Osteoblast (primary cell): ENCODE data around the gene TOMT. TPM values are rescaled to one million over a fixed set of nuclear protein-coding genes. Genes with fewer than 3 reads are reported as not detected.

Experiments used
- DNase-seq: peaks from one replicate; pipeline ENCODE4 v3.0.0; 2011; ENCODE audit warnings: low spot score, mixed read lengths; ENCODE audit not compliant: insufficient read length; ENCODE audit errors: missing footprints
- H2AFZ ChIP-seq: 2 replicates; pipeline ENCODE4 v1.6.0; 2011; ENCODE audit warnings: mild to moderate bottlenecking, low read length
- H3K27ac ChIP-seq: 2 replicates; pipeline ENCODE4 v1.5.1; 2011; ENCODE audit warnings: mild to moderate bottlenecking, low read depth, low read length, moderate library complexity
- H3K27me3 ChIP-seq: 2 replicates; pipeline ENCODE4 v1.6.0; 2012; ENCODE audit warnings: mild to moderate bottlenecking, control low read depth, inconsistent platforms, low read length, moderate library complexity; ENCODE audit not compliant: insufficient read depth
- H3K36me3 ChIP-seq: 2 replicates; pipeline ENCODE4 v1.5.1; 2011; ENCODE audit warnings: mild to moderate bottlenecking, low read length, control low read depth, moderate library complexity; ENCODE audit not compliant: insufficient read depth
- H3K4me1 ChIP-seq: 2 replicates; pipeline ENCODE4 v1.5.1; 2011; ENCODE audit warnings: mild to moderate bottlenecking, low read length, control low read depth, moderate library complexity; ENCODE audit not compliant: insufficient read depth
- H3K4me2 ChIP-seq: 2 replicates; pipeline ENCODE4 v1.6.0; 2011; ENCODE audit warnings: mild to moderate bottlenecking, low read length; ENCODE audit not compliant: insufficient read depth
- H3K4me3 ChIP-seq: fragments of 200-600 bp; sonication (generic); 3 replicates; pipeline ENCODE4 v1.5.1; 2012; ENCODE audit warnings: mild to moderate bottlenecking, low read length, inconsistent platforms; ENCODE audit not compliant: insufficient read depth
- H3K79me2 ChIP-seq: 2 replicates; pipeline ENCODE4 v1.6.0; 2012; ENCODE audit warnings: mild to moderate bottlenecking, low read length, control low read depth, inconsistent platforms; ENCODE audit not compliant: insufficient read depth
- H3K9me3 ChIP-seq: 2 replicates; pipeline ENCODE4 v1.5.1; 2011; ENCODE audit warnings: low read depth, low read length, control low read depth
- H4K20me1 ChIP-seq: 2 replicates; pipeline ENCODE4 v1.6.0; 2012; ENCODE audit warnings: mild to moderate bottlenecking, low read length, control low read depth; ENCODE audit not compliant: insufficient read depth
- total RNA-seq: library from RNA; depleted of rRNA; stranded (reverse); fragments of >200 nt; gene quantifications from 2 replicates; pipeline ENCODE4 v1.2.3, GENCODE V29; 2012
- TF ChIP-seq, protein P1 (sequence below): IDR thresholded peaks from 2 replicates; pipeline ENCODE4 v1.5.1; 2011; ENCODE audit warnings: mild to moderate bottlenecking, low read depth, low read length, moderate library complexity; ENCODE audit errors: extremely low read depth

Gene TOMT, protein sequence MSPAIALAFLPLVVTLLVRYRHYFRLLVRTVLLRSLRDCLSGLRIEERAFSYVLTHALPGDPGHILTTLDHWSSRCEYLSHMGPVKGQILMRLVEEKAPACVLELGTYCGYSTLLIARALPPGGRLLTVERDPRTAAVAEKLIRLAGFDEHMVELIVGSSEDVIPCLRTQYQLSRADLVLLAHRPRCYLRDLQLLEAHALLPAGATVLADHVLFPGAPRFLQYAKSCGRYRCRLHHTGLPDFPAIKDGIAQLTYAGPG
- total RNA-seq: not detected in 2 replicates

- no peak within 1 kb of the TSS for H3K4me2 ChIP-seq
- no peaks in the 10 kb centered on the region for H3K27me3 ChIP-seq
- peaks cover 22% of the 10 kb centered on the region for H3K79me2 ChIP-seq
- H3K4me3 ChIP-seq: no peak within 1 kb of the TSS
- H3K27ac ChIP-seq: no peak within 1 kb of the TSS
- peaks cover 3% of the 10 kb centered on the region for H4K20me1 ChIP-seq
- no peaks in the 10 kb centered on the region for H3K9me3 ChIP-seq
- peaks cover 1% of the 10 kb centered on the region for H3K36me3 ChIP-seq
- DNase-seq: no peak
- TF ChIP-seq, protein P1, sequence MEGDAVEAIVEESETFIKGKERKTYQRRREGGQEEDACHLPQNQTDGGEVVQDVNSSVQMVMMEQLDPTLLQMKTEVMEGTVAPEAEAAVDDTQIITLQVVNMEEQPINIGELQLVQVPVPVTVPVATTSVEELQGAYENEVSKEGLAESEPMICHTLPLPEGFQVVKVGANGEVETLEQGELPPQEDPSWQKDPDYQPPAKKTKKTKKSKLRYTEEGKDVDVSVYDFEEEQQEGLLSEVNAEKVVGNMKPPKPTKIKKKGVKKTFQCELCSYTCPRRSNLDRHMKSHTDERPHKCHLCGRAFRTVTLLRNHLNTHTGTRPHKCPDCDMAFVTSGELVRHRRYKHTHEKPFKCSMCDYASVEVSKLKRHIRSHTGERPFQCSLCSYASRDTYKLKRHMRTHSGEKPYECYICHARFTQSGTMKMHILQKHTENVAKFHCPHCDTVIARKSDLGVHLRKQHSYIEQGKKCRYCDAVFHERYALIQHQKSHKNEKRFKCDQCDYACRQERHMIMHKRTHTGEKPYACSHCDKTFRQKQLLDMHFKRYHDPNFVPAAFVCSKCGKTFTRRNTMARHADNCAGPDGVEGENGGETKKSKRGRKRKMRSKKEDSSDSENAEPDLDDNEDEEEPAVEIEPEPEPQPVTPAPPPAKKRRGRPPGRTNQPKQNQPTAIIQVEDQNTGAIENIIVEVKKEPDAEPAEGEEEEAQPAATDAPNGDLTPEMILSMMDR: no peak
- H3K4me1 ChIP-seq: peaks cover 23% of the 10 kb centered on the region
- no peak within 1 kb of the TSS for H2AFZ ChIP-seq
These were observed at the start of gene TOMT for GRCh38 chr11:72105888-72106287. Gene TOMT, plus strand, starts transcription at chr11:72105924. Its CDS starts 28 bp downstream, at chr11:72105952.

DNA sequence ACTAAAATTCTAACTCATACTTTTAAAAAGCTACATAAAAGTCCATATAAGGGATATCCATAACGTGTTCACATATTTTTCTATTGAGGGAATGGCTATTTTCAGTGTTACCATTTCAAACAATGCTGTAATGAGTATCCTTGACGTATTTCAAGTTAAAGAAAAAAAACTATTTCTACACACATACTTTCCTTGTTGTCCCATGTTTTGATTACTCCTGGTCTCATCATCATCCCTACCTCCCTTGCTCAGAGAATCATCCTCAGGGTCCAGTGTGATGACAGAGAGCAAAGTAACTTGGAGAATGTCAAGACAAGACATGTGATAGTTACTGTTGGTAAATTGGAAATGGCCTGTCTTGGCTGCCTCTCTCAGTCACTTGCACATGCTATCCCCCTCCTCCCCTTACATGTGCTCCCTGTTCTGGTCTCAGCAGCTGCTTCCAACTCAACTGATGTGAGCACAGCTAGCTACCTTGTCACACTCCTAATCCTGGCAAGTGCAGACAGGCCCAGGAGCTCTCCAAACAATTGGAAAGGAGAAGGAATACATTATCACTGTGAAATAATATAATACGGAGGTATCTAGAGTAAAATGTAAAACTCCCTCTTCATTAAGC is 47.2 kb upstream of the TOMT start:
- Histone ChIP-seq H3K27me3 (no peaks in the 10 kb centered on the region), H3K36me3 (peaks cover 10% of the 10 kb centered on the region), H3K9me3 (no peaks in the 10 kb centered on the region), H3K79me2 (peaks cover 74% of the 10 kb centered on the region), H3K4me3 (no peak overlapping the region), H3K4me1 (no peaks in the 10 kb centered on the region), H4K20me1 (no peaks in the 10 kb centered on the region), H3K4me2 (no peak overlapping the region), H3K27ac (peak overlapping the region; percentile 36), H2AFZ (no peak overlapping the region)
- TF ChIP-seq, protein P1: no peak
- no peak for DNase-seq

- Histone ChIP-seq H3K36me3 (peaks cover 13% of the 10 kb centered on the region), H4K20me1 (no peaks in the 10 kb centered on the region), H3K4me2 (no peak overlapping the region), H3K9me3 (no peaks in the 10 kb centered on the region), H3K27ac (no peak overlapping the region), H3K4me3 (no peak overlapping the region), H3K79me2 (peaks cover 64% of the 10 kb centered on the region), H3K4me1 (peaks cover 6% of the 10 kb centered on the region), H2AFZ (no peak overlapping the region), H3K27me3 (no peaks in the 10 kb centered on the region)
- no peak for DNase-seq
- TF ChIP-seq, protein P1: no peak
These were observed 43.9 kb upstream of the TOMT start for GRCh38 chr11:72061739-72062396.

DNA sequence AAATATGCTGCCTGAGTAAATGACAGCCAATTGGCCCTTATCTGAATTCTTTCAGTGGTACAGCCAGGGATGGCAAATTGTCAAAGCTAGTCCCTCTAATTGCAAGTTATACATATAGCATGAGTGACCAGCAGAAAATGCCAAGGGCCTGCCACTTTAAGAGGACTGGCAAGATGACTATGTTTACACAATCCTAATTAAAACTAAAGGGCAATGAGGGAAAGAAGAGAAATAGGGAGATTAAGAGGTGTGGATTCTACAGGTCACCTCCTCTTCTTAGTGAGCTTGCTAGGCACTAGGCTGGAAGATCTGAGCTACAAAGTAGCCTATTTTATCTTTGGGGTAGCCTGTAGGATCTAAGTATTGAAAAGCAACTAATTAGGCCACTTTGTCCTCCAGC is 38.9 kb upstream of the TOMT start:
- peak overlapping the region; percentile 24 for H3K4me2 ChIP-seq
- H3K27me3 ChIP-seq: no peaks in the 10 kb centered on the region
- no peak for DNase-seq
- H3K36me3 ChIP-seq: peaks cover 15% of the 10 kb centered on the region
- H3K9me3 ChIP-seq: no peaks in the 10 kb centered on the region
- no peaks in the 10 kb centered on the region for H4K20me1 ChIP-seq
- H3K79me2 ChIP-seq: peaks cover 70% of the 10 kb centered on the region
- H3K4me1 ChIP-seq: peaks cover 42% of the 10 kb centered on the region
- TF ChIP-seq, protein P1: no peak
- H3K4me3 ChIP-seq: no peak overlapping the region
- peak overlapping the region; percentile 28 for H3K27ac ChIP-seq
- peak overlapping the region; percentile 45 for H2AFZ ChIP-seq
